ENCODE results near the gene VRK1. TPM values are rescaled to one million over a fixed set of nuclear protein-coding genes. Genes with fewer than 3 reads are reported as not detected.
A peak's percentile ranks its signal among the peaks of the same experiment; 100 is the strongest.

VRK1 gene
- total RNA-seq, 3 donors from 2014 or later = 58.0 to 70.8 (median 66.0) TPM

GRCh38 chr14:96823652-96824051 lies 26.5 kb downstream of the VRK1 start:
- Mint-ChIP-seq H3K27me3 (ENCODE audit: low read depth) (no peaks in the 10 kb centered on the region), H3K4me3 (no peak overlapping the region), H3K9me3 (peaks cover 9% of the 10 kb centered on the region), H3K36me3 (ENCODE audit: insufficient read depth) (peaks cover 27% of the 10 kb centered on the region), H3K4me1 (ENCODE audit: low read depth) (peaks cover 20% of the 10 kb centered on the region)
- ATAC-seq (no peak), DNase-seq (no peak)

- Mint-ChIP-seq H3K36me3 (ENCODE audit: insufficient read depth) (peaks cover 30% of the 10 kb centered on the region), H3K4me3 (no peak overlapping the region), H3K4me1 (ENCODE audit: low read depth) (peaks cover 18% of the 10 kb centered on the region), H3K9me3 (peaks cover 12% of the 10 kb centered on the region), H3K27me3 (ENCODE audit: low read depth) (no peaks in the 10 kb centered on the region)
- DNase-seq (no peak), ATAC-seq (no peak)
Observed at GRCh38 chr14:96824283-96824682, 27.1 kb downstream of the VRK1 start.

- no peak overlapping the region for H3K4me3 Mint-ChIP-seq
- peaks cover 30% of the 10 kb centered on the region for H3K36me3 Mint-ChIP-seq (ENCODE audit: insufficient read depth)
- H3K4me1 Mint-ChIP-seq (ENCODE audit: low read depth) = peaks cover 22% of the 10 kb centered on the region
- H3K27me3 Mint-ChIP-seq (ENCODE audit: low read depth) = no peaks in the 10 kb centered on the region
- peaks cover 17% of the 10 kb centered on the region for H3K9me3 Mint-ChIP-seq
- ATAC-seq = no peak
- no peak for DNase-seq
Observed at GRCh38 chr14:96826818-96827217, 29.6 kb downstream of the VRK1 start.

GRCh38 chr14:96827290-96827689 lies 30.1 kb downstream of the VRK1 start:
- no peaks in the 10 kb centered on the region for H3K27me3 Mint-ChIP-seq (ENCODE audit: low read depth)
- peaks cover 30% of the 10 kb centered on the region for H3K36me3 Mint-ChIP-seq (ENCODE audit: insufficient read depth)
- DNase-seq (no peak), ATAC-seq (no peak)
- H3K9me3 Mint-ChIP-seq = peaks cover 17% of the 10 kb centered on the region
- H3K4me1 Mint-ChIP-seq (ENCODE audit: low read depth) = peaks cover 22% of the 10 kb centered on the region
- H3K4me3 Mint-ChIP-seq = no peak overlapping the region

- Mint-ChIP-seq H3K27me3 (ENCODE audit: low read depth) (no peaks in the 10 kb centered on the region), H3K9me3 (peaks cover 13% of the 10 kb centered on the region), H3K4me1 (ENCODE audit: low read depth) (peaks cover 15% of the 10 kb centered on the region), H3K4me3 (no peak overlapping the region), H3K36me3 (ENCODE audit: insufficient read depth) (peaks cover 27% of the 10 kb centered on the region)
- ATAC-seq (no peak), DNase-seq (no peak)
Observed at GRCh38 chr14:96829791-96830190, 32.6 kb downstream of the VRK1 start.

- peaks cover 33% of the 10 kb centered on the region for H3K36me3 Mint-ChIP-seq (ENCODE audit: insufficient read depth)
- H3K27me3 Mint-ChIP-seq (ENCODE audit: low read depth) = no peaks in the 10 kb centered on the region
- no peak for DNase-seq
- H3K4me1 Mint-ChIP-seq (ENCODE audit: low read depth) = peaks cover 8% of the 10 kb centered on the region
- no peak for ATAC-seq
- H3K9me3 Mint-ChIP-seq = peaks cover 13% of the 10 kb centered on the region
- no peak overlapping the region for H3K4me3 Mint-ChIP-seq
Observed at GRCh38 chr14:96830946-96831345, 33.8 kb downstream of the VRK1 start.

- no peak overlapping the region for H3K4me3 Mint-ChIP-seq
- DNase-seq = no peak
- peaks cover 36% of the 10 kb centered on the region for H3K36me3 Mint-ChIP-seq (ENCODE audit: insufficient read depth)
- no peak for ATAC-seq
- H3K27me3 Mint-ChIP-seq (ENCODE audit: low read depth) = no peaks in the 10 kb centered on the region
- peaks cover 13% of the 10 kb centered on the region for H3K9me3 Mint-ChIP-seq
- H3K4me1 Mint-ChIP-seq (ENCODE audit: low read depth) = peaks cover 8% of the 10 kb centered on the region
Observed at GRCh38 chr14:96832351-96832750, 35.2 kb downstream of the VRK1 start.

- Mint-ChIP-seq H3K36me3 (ENCODE audit: insufficient read depth) (peaks cover 47% of the 10 kb centered on the region), H3K27me3 (ENCODE audit: low read depth) (no peaks in the 10 kb centered on the region), H3K4me1 (ENCODE audit: low read depth) (no peaks in the 10 kb centered on the region), H3K9me3 (no peaks in the 10 kb centered on the region), H3K4me3 (no peak overlapping the region)
- no peak for ATAC-seq
- DNase-seq = no peak
Observed at GRCh38 chr14:96838449-96838848, 41.3 kb downstream of the VRK1 start.

GRCh38 chr14:96839251-96839650 lies 42.1 kb downstream of the VRK1 start:
- no peaks in the 10 kb centered on the region for H3K27me3 Mint-ChIP-seq (ENCODE audit: low read depth)
- DNase-seq (no peak), ATAC-seq (no peak)
- H3K36me3 Mint-ChIP-seq (ENCODE audit: insufficient read depth) = peaks cover 44% of the 10 kb centered on the region
- H3K4me1 Mint-ChIP-seq (ENCODE audit: low read depth) = no peaks in the 10 kb centered on the region
- no peaks in the 10 kb centered on the region for H3K9me3 Mint-ChIP-seq
- H3K4me3 Mint-ChIP-seq = no peak overlapping the region

- DNase-seq = no peak
- no peaks in the 10 kb centered on the region for H3K27me3 Mint-ChIP-seq (ENCODE audit: low read depth)
- H3K9me3 Mint-ChIP-seq = no peaks in the 10 kb centered on the region
- H3K36me3 Mint-ChIP-seq (ENCODE audit: insufficient read depth) = peaks cover 47% of the 10 kb centered on the region
- H3K4me3 Mint-ChIP-seq = no peak overlapping the region
- no peaks in the 10 kb centered on the region for H3K4me1 Mint-ChIP-seq (ENCODE audit: low read depth)
- ATAC-seq = no peak
Observed at GRCh38 chr14:96843137-96843536, 46.0 kb downstream of the VRK1 start.

- Mint-ChIP-seq H3K36me3 (ENCODE audit: insufficient read depth) (peaks cover 42% of the 10 kb centered on the region), H3K4me3 (no peak overlapping the region), H3K27me3 (ENCODE audit: low read depth) (no peaks in the 10 kb centered on the region), H3K9me3 (no peaks in the 10 kb centered on the region), H3K4me1 (ENCODE audit: low read depth) (peaks cover 2% of the 10 kb centered on the region)
- DNase-seq (no peak), ATAC-seq (no peak)
Observed at GRCh38 chr14:96844857-96845570, 47.8 kb downstream of the VRK1 start.

- H3K4me1 Mint-ChIP-seq (ENCODE audit: low read depth) = peaks cover 13% of the 10 kb centered on the region
- no peak for ATAC-seq
- H3K4me3 Mint-ChIP-seq = no peak overlapping the region
- H3K36me3 Mint-ChIP-seq (ENCODE audit: insufficient read depth) = peaks cover 32% of the 10 kb centered on the region
- DNase-seq = no peak
- H3K27me3 Mint-ChIP-seq (ENCODE audit: low read depth) = no peaks in the 10 kb centered on the region
- H3K9me3 Mint-ChIP-seq = no peaks in the 10 kb centered on the region
Observed at GRCh38 chr14:96847451-96847850, 50.3 kb downstream of the VRK1 start.

GRCh38 chr14:96848011-96848410 lies 50.8 kb downstream of the VRK1 start:
- DNase-seq = no peak
- Mint-ChIP-seq H3K4me1 (ENCODE audit: low read depth) (peaks cover 16% of the 10 kb centered on the region), H3K36me3 (ENCODE audit: insufficient read depth) (peaks cover 29% of the 10 kb centered on the region), H3K9me3 (no peaks in the 10 kb centered on the region), H3K27me3 (ENCODE audit: low read depth) (no peaks in the 10 kb centered on the region), H3K4me3 (no peak overlapping the region)
- no peak for ATAC-seq

- H3K27me3 Mint-ChIP-seq (ENCODE audit: low read depth) = no peaks in the 10 kb centered on the region
- peaks cover 16% of the 10 kb centered on the region for H3K4me1 Mint-ChIP-seq (ENCODE audit: low read depth)
- no peak for ATAC-seq
- H3K4me3 Mint-ChIP-seq = no peak overlapping the region
- no peaks in the 10 kb centered on the region for H3K9me3 Mint-ChIP-seq
- peaks cover 29% of the 10 kb centered on the region for H3K36me3 Mint-ChIP-seq (ENCODE audit: insufficient read depth)
- no peak for DNase-seq
Observed at GRCh38 chr14:96849733-96850132, 52.6 kb downstream of the VRK1 start.

- H3K4me1 Mint-ChIP-seq (ENCODE audit: low read depth) = peaks cover 16% of the 10 kb centered on the region
- DNase-seq (no peak), ATAC-seq (peak in 1 of 2 donors; percentile 27)
- no peaks in the 10 kb centered on the region for H3K27me3 Mint-ChIP-seq (ENCODE audit: low read depth)
- H3K9me3 Mint-ChIP-seq = no peaks in the 10 kb centered on the region
- peaks cover 27% of the 10 kb centered on the region for H3K36me3 Mint-ChIP-seq (ENCODE audit: insufficient read depth)
- no peak overlapping the region for H3K4me3 Mint-ChIP-seq
Observed at GRCh38 chr14:96851694-96852381, 54.7 kb downstream of the VRK1 start.

All from activated T-cell treated with anti-CD3 and anti-CD28 coated beads, Interleukin-2, amount 50 U/mL, for 4 hours (primary cell).